NAMALWA (cell line): Measurements from ENCODE around the gene OR56A3.
"Not testable (repeated sequence)": the region's sequence is repeated elsewhere in the genome, so short reads cannot be mapped to it uniquely, and the experiment has no call there.

Experiments
- DNase-seq: peaks from one replicate; pipeline ENCODE4 v3.0.0-alpha.2; 2015; ENCODE audit warnings: low spot score

Gene OR56A3

GRCh38 chr11:5941951-5942350 lies at the start of gene OR56A3:
Gene OR56A3 (plus strand): TSS chr11:5942251. CDS start chr11:5947347, 5,096 bp downstream.
- DNase-seq = no peak

DNA sequence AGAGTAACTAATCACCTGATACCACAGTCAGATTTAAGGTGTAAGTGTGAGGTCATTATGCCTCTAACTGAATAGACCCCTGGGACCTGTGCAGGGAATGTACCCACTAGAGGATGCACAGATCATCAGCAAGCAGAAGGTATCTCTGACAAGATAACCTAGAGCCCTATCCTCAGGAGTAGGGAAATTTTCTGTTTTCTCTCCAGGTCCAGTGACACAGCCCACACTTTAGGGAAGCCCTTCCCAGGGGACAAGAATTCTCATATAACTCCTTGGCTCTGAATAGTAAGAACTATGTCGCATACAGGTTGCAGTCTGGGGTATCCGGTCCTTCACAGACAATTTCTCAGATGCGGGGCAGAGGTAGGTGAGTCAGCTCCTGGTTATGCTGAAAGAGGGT lies 49.1 kb upstream of the OR56A3 start, which contains the start of gene OR52E5:
TSS of gene OR52E5 (plus strand) at position 301 of the 400 bp plus-strand sequence. CDS start 7,569 bp downstream, outside the sequence.
- no peak for DNase-seq

DNA sequence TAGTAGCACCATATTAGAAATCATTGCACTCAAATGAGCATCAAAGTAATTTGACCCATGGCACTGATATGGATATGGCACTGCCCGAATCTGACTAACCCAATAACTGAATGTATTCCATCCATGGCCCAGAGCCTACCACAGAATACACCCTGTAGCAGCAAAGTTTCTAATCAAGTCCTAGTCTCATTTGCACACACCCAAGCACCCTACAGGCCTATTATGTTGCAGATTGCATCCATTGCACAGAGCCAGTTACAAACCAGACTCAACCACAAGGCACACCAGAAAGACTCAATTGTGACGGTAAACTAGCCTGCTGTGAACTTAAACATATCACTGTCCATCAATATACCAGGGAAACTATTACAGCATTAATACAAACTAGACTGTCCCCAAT lies 42.5 kb upstream of the OR56A3 start:
- DNase-seq = no peak

- DNase-seq = no peak
Measured at GRCh38 chr11:5910540-5910939, 31.5 kb upstream of the OR56A3 start.

DNA sequence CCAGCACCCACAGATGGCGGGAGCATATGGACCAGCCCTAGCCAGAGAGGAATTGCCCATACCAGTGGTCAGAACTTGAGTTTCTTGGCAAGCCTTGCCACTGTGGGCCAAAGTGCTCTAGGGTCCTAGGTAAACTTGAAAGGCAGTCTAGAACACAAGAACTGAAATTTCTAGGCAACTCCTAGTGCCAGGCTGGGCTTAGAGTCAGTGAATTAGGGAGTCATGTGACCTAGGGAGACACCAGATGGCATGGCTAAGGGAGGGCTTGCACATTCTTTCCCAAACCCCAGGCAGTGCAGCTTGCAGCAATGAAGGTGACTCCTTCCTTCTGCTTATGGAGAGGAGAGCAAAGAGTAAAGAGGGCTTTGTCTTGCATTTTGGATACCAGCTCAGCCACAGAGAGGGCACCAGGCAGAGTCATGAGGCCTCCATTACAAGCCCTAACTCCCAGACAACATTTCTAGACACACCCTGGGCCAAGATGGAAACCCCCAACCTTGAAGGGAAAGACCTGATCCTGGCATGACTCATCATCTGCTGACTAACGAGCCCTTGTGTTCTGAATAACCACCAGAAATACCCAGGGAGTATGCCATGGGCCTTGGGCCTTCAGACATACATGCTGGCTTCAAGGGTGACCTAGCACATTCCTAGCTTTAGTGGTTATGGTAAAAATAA lies 19.2 kb upstream of the OR56A3 start:
- DNase-seq = no peak

GRCh38 chr11:5923427-5923776 lies 18.6 kb upstream of the OR56A3 start:
- DNase-seq = no peak

GRCh38 chr11:5923794-5924193 lies 18.3 kb upstream of the OR56A3 start:
- DNase-seq = no peak

- DNase-seq = no peak
Measured at GRCh38 chr11:5928271-5928670, 13.8 kb upstream of the OR56A3 start.

GRCh38 chr11:5928811-5929210 lies 13.2 kb upstream of the OR56A3 start:
- no peak for DNase-seq

GRCh38 chr11:5929571-5930368 lies 12.3 kb upstream of the OR56A3 start:
- DNase-seq = no peak

DNA sequence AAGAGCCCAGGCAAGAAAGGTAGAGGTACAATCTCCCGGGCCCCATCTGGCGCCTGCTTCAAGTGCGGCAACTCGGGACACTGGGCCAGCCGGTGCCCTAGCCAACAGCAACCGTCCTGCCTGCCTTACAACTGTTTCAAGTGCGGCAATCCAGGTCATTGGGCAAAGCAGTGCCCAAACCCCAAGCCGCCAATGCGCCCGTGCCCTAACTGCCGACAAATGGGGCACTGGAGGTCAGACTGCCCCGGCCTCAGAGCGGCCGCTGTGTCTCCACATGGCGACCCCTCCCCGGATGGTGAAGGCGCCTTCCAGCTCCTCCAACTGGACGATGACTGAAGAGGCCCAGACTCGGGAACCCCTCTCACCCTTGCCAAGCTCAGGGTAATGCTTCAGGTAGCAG lies 11.4 kb upstream of the OR56A3 start:
- no peak for DNase-seq

- no peak for DNase-seq
Measured at GRCh38 chr11:5931061-5931460, 11.0 kb upstream of the OR56A3 start.

- no peak for DNase-seq
Measured at GRCh38 chr11:5932671-5933070, 9.4 kb upstream of the OR56A3 start.

- DNase-seq = no peak
Measured at GRCh38 chr11:5933116-5933515, 8.9 kb upstream of the OR56A3 start.

DNA sequence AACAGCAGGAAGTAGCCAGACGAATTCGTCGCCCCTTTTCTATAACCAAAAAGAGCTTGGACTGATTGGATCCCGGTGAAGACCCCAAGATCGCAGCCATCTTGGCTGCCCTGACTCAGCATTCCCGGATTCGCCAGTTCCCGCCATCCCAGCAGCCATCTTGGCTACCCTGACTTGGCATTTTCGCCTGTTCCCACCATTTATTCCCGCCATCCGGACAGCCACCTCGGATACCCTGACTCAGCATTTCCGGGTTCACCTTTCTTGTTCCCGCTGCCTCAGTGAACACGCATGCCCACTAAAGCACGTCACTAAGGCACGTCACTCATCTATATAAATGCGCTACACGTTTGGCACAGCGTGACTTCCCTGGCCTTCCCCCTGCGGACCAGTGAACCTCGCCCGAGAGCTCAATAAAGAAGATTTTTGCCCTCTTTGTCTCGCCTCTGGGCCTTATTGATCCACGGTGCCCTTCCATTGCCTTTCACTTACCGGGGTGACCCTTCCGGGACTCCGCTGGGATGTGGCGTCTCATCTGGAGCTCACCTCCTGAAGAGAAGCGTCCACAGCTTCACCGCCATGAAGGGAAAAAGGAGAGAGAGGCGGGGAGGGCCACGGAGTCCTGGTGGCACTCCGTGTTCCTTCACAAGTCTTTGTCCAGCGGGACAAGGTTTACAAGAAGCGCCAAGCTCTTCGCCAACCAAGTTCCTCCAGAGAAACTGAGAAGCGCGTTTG lies 4.0 kb upstream of the OR56A3 start:
- no peak for DNase-seq

DNA sequence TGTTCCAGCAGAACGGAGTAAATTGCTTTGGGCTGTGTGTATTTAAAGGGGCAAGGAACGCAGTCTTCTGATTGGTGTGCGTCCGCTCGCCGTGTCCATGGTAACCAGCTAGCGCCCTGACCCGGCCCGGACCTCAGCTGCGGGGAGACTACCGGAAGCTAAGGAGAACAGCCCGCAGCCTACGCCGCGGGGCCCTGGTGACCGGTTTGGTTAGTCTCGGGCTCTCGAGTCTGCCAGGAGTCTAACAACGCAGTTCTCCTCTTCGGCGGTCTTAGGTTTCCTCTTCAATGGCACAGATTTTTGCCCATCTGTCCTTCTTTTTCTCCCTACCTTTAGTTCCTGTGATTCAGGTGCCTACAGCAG lies 3.5 kb upstream of the OR56A3 start:
- DNase-seq = no peak

DNA sequence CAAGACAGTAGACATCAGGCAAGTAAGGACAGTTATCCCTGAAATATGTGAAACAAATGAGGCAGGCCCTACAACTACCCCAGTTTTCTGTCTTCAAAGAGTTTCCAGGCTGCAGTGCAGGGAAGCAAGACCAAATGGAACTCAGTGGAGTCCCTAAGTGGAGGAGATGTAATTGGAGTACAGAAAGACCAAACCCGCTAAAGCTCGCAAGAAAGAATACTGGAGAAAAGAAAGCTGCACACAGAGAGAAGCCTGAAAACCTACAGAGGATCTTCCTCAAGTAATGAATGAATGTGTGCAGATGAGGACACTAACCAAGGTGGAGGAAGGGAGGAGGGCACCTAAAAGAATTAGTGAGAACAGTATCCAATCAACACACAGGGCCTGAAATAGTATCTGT lies 1.3 kb upstream of the OR56A3 start:
- DNase-seq = no peak

GRCh38 chr11:5955586-5955985 lies 13.5 kb downstream of the OR56A3 start:
- no peak for DNase-seq

DNA sequence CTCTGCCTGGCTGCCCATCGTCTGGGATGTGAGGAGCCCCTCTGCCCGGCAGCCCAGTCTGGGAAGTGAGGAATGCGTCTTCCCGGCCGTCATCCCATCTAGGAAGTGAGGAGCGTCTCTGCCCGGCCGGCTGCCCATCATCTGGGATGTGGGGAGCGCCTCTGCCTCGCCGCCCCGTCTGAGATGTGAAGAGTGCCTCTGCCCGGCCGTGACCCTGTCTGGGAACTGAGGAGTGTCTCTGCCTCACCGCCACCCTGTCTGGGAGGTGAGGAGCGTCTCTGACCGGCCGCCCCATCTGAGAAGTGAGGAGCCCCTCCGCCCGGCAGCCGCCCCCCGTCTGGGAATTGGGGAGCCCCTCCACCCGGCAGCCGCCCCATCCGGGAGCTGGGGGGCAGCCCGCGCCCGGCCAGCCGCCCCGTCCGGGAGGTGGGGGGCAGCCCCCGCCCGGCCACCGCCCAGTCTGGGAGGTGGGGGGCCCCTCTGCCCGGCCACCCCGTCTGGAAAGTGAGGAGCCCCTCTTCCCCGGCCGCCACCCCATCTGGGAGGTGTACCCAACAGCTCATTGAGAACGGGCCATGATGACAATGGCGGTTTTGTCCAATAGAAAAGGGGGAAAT lies 18.8 kb downstream of the OR56A3 start:
- not testable (repeated sequence) for DNase-seq

DNA sequence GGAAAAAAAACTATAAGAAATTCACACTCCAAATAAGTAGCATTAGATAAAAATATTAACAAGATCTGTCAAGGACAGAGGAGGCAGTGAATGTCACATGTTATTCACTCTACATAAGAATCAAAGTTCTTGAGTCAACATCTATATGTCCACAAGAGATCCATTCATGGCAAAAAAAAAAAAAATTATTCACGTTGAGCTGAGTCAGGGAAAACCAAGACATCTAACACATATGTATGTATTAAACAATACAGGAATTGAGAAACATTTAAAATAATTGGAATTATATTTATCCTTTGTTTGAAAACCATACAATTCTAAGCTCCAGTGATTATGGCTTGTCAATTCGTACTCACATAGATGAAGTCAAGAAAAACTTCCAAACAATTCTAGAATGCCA lies 24.9 kb downstream of the OR56A3 start:
- no peak for DNase-seq

GRCh38 chr11:5967708-5968107 lies 25.7 kb downstream of the OR56A3 start:
- DNase-seq = no peak

GRCh38 chr11:5968394-5968793 lies 26.3 kb downstream of the OR56A3 start, which contains the start of gene OR56A5:
Gene OR56A5 (minus strand): TSS chr11:5968494. CDS start chr11:5968494, 0 bp downstream.
- no peak for DNase-seq
